ENCODE measurements around the gene C5orf24.
A peak's percentile ranks its signal among the peaks of the same experiment; 100 is the strongest.

Gene C5orf24

GRCh38 chr5:134892282-134892681 is 46.5 kb downstream of the C5orf24 start:
- Histone ChIP-seq H3K4me1 (no peaks in the 10 kb centered on the region), H3K27me3 (no peaks in the 10 kb centered on the region), H3K9me3 (no peaks in the 10 kb centered on the region), H3K4me3 (no peak overlapping the region), H3K27ac (no peak overlapping the region), H3K36me3 (peaks cover 5 to 82% (median 45%) of the 10 kb centered on the region in 3 donors)
- no peak for TF ChIP-seq CTCF (IDR thresholded peaks at IDR 0.05)
- no peak for DNase-seq
- intact Hi-C loops (cut with DNase I; ENCODE audit: low total_unique reads): no loop called here

GRCh38 chr5:134892926-134893325 is 47.2 kb downstream of the C5orf24 start:
- Histone ChIP-seq H3K9me3 (no peaks in the 10 kb centered on the region), H3K4me1 (no peaks in the 10 kb centered on the region), H3K27me3 (no peaks in the 10 kb centered on the region), H3K36me3 (peaks cover 5 to 82% (median 47%) of the 10 kb centered on the region in 3 donors), H3K4me3 (no peak overlapping the region), H3K27ac (no peak overlapping the region)
- TF ChIP-seq CTCF (IDR thresholded peaks at IDR 0.05): no peak
- intact Hi-C loops (cut with DNase I; ENCODE audit: low total_unique reads): no loop called here
- DNase-seq: no peak

DNA sequence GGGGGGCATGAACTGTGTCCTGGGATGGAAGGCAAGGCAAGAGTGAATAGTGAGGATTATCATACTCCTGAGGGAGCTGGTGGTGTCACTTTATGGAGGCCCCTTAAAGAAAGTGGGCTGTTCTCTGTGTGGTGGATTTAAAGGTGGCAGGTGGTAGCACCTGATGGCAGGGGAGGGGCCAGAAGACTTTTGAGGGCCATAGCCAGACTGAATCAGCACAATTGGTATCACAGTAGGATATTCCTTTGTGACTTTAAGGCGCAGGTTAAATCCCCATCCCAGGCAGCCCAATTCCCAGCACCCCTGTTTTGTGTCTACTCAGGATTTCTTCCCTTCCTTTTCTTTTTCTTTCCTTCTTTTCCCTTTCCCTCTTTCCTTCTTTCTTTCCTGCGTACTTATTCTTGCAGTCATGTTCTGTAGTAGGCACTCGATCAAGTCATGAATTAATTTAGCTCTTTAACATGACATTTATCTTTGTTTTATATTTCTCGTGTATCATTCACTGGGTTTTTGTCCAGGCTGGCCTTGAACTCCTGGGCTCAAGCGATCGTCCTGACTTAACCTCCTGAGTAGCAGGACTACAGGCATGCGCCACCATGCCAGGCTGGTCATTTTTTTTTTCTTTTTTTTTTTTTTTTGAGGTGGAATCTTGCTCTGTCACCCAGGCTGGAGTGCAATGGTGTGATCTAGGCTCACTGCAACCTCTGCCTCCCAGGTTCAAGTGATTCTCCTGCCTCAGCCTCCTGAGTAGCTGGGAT is 48.2 kb downstream of the C5orf24 start:
- no peak for TF ChIP-seq CTCF (IDR thresholded peaks at IDR 0.05)
- no peak for DNase-seq
- Histone ChIP-seq H3K27me3 (no peaks in the 10 kb centered on the region), H3K4me3 (no peak overlapping the region), H3K4me1 (no peaks in the 10 kb centered on the region), H3K27ac (no peak overlapping the region), H3K36me3 (peaks cover 5 to 82% (median 47%) of the 10 kb centered on the region in 3 donors), H3K9me3 (no peaks in the 10 kb centered on the region)
- intact Hi-C loops (cut with DNase I; ENCODE audit: low total_unique reads): no loop called here

GRCh38 chr5:134902071-134902801 is 56.5 kb downstream of the C5orf24 start:
- intact Hi-C loops (cut with DNase I; ENCODE audit: low total_unique reads): loop anchor here (5.0 to 10.0 kb wide), 4 partner anchors 55 to 497 kb away; partner anchors contain the start of genes C5orf24, CAMLG and PITX1
- no peak overlapping the region for H3K27ac ChIP-seq
- H3K36me3 ChIP-seq: peaks cover 0 to 47% (median 31%) of the 10 kb centered on the region in 3 donors
- no peaks in the 10 kb centered on the region for H3K9me3 ChIP-seq
- TF ChIP-seq CTCF (IDR thresholded peaks at IDR 0.05): no peak
- H3K4me3 ChIP-seq: no peak overlapping the region
- H3K27me3 ChIP-seq: no peaks in the 10 kb centered on the region
- DNase-seq: no peak
- peaks cover 0 to 6% (median 0%) of the 10 kb centered on the region in 4 donors for H3K4me1 ChIP-seq

DNA sequence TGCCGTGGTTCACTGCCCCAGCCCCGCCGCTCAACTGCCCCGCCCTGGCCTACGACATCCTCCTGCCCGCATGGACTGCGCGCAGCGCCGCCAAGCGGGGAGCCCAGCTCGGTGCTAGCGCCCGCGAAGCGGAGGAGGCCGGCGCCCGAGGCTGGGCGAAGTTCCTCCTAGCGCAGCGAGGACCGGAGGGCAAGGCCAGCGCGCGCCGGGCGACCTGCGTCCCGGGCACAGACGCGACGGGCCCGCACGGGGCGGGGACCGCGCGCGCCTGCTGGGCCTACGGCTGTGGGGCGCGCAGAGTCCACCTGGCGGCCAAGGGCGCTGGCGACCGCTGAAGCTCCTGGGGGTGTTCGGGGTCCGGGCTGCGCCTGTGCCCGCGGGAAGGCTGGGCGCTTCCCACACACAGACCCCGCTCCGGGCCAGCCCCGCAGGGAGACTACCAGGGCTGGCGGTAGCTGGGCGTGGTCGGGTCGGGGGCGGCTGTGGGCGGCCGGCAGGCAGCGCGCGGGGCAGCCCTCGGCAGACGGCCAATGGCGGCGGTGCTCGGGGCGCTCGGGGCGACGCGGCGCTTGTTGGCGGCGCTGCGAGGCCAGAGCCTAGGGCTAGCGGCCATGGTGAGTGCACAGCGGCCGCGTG is 59.0 kb downstream of the C5orf24 start, which contains the start of gene PCBD2:
Gene PCBD2 (plus strand): TSS at position 522 of the 636 bp plus-strand sequence. CDS start 9 bp downstream, at position 531.
- Histone ChIP-seq H3K27ac (peak within 1 kb of the TSS; percentile 92 to 94), H3K4me3 (peak within 1 kb of the TSS; percentile 71 to 80), H3K27me3 (no peaks in the 10 kb centered on the region), H3K4me1 (peaks cover 0 to 6% (median 0%) of the 10 kb centered on the region in 4 donors), H3K36me3 (peaks cover 0 to 25% (median 6%) of the 10 kb centered on the region in 3 donors), H3K9me3 (no peaks in the 10 kb centered on the region)
- peak; percentile 84 to 94 for TF ChIP-seq CTCF (IDR thresholded peaks at IDR 0.05)
- intact Hi-C loops (cut with DNase I; ENCODE audit: low total_unique reads): loop anchor here (2.0 to 10.0 kb wide), 5 partner anchors 30 to 500 kb away; partner anchors contain the start of genes C5orf24, CAMLG, PITX1 and TXNDC15
- peak; percentile 89 to 94 for DNase-seq

Data from tibial artery (tissue), 4 donors.